Measurements from ENCODE around the gene ECD.

DNA sequence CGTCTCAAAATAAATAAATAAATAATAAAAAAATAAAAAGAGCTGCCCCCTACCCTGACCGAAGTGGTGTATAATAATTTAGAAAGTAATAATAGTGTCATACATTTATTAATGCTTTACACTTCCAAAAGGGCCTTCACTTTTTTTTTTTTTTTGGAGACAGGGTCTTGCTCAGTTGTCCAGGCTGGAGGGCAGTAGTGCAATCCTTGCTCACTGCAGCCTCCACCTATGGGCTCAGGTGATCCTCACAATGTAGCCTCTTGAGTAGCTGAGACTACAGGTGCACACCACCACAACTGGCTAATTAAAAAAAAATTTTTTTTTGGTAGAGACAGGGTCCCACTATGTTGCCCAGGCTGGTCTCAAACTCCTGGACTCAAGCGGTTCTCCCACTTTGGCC is 1.5 kb upstream of the ECD start:
- TF ChIP-seq, protein P1, sequence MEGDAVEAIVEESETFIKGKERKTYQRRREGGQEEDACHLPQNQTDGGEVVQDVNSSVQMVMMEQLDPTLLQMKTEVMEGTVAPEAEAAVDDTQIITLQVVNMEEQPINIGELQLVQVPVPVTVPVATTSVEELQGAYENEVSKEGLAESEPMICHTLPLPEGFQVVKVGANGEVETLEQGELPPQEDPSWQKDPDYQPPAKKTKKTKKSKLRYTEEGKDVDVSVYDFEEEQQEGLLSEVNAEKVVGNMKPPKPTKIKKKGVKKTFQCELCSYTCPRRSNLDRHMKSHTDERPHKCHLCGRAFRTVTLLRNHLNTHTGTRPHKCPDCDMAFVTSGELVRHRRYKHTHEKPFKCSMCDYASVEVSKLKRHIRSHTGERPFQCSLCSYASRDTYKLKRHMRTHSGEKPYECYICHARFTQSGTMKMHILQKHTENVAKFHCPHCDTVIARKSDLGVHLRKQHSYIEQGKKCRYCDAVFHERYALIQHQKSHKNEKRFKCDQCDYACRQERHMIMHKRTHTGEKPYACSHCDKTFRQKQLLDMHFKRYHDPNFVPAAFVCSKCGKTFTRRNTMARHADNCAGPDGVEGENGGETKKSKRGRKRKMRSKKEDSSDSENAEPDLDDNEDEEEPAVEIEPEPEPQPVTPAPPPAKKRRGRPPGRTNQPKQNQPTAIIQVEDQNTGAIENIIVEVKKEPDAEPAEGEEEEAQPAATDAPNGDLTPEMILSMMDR (IDR thresholded peaks at IDR 0.05; ENCODE audit: low read length): no peak
- no peak for TF ChIP-seq EZH2 (optimal IDR thresholded peaks at IDR 0.05; ENCODE audit: low read depth, low read length)

All from MM.1S (cell line).